HG03159 (cell line): ENCODE measurements around the gene DYNC2LI1.

Experiments
- ATAC-seq: cut with Tn5 transposase; IDR thresholded peaks from one replicate; pipeline ENCODE4 v1.9.1; 2021; ENCODE audit warnings: mild to moderate bottlenecking, moderate library complexity; ENCODE audit not compliant: unreplicated experiment

The DYNC2LI1 gene

DNA sequence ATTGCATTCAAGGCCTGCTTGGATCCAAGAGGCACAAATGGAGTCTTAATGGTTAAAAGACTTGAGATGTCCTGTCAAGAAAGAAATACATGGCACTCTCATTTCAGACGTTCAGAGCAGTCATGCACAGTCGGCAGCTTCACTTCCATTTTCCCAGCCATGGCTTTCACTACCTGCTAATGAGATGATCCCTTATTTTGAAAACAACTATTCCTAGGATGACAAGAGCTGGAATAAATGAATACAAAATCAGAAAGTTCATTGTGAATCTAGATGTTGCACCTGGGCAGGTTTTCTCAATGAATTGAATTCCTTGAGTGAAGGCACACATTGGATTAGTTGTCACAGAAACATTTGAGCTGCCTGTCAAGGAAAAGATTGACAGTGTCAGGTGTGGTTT is 39.1 kb downstream of the DYNC2LI1 start:
- ATAC-seq: no peak

DNA sequence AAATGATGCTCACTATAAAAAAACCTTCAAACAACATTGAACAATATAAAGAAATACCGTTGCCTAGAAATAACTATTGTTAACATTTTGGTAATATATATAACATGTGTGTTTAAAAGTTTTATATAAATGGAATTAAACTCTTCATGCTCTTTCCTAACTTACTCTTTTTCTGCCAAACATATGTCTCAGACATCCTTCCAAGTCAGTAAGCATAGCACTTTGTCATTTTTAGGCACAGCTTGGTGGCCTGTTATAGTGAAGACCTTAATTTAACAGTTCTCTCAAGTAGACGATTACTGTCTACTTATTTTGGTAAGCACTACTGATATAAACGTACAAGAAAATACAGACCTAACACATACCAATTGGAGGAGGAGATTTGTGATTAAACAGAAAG is 40.9 kb downstream of the DYNC2LI1 start:
- no peak for ATAC-seq

DNA sequence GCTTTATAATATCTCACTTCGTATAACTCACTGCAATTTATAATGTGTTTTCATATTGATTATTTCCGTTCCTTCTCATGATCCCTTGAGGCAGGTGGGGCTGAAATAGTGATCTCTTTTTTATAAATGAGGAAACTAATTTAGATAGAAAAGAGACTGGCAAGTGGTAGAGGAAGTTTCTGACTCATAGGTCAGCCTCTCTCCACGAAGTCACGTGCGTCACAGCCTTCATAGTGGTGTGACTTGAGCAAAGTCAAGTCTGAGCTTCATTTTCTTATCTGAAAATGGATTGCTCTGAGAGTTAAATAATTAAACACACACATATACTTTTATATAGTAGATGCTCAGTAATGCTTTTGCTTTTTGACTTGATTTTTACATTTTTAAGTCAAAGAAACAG is 44.9 kb downstream of the DYNC2LI1 start:
- no peak for ATAC-seq

DNA sequence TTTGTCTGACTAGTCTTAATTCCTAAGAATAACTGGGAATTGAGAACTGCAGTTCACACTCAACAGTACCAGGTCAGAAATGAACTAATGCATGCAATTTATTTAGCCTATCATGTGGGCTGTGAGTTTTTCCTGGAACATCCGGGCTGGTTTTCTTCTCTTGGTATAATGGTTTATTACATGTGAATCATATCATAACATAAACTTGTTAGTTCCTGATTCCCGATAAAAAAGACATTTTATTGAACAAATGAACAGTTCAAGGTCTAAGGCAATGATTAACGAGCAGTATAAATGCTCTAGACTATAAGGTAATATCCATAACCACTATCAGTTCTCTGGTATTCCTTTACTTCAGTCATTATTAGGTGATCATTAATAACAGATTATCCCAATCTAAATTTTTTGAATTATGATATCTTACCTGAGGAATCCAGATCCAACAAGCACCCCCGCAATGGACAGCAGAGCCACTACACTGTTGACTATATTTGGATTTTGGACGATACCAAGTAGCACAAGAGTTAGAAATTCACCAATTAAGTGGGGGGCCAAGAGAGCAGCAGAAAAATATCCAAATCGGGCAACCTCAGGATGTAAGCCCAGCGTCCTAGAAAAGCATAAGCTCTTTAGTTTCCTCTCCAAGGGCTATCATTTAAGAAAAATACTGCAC is 45.8 kb downstream of the DYNC2LI1 start:
- ATAC-seq: no peak

DNA sequence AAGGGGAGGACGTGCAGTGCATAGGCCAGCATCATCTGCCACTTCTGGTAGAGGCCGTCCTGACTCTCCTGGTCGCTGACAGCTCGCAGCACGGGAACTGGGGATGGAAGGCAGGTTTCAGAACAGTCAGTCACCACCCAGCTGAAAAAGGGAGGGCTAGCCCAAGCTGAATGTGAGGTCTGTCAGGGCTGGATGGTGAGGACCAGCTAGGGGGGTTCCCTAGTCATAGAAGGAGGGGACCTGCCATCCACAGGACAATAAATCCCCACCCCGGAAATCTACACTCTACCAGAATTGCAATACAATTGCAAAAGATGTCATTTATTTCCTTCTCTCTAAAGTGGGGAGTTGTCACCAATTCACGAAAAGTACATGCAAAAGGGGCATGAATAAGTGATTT is 49.0 kb downstream of the DYNC2LI1 start:
- no peak for ATAC-seq

DNA sequence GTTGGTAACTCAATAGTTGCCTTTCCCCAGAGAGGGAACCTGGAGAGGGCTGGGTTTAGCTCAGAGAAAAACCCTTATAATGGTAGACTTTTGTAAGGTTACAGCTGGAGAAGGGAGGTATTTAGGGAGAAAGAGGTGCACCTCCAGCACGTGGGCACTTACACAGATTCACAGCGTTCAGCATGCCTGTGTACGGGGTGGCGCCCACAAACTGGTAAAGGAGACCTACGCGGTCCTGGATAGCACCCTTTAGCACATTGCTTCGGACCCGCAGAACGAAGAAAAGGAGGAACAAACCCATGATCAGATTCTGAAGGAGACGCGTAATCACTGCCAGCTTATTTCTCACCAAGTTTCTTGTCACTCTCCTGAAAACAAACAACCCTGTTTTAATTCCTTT is 49.9 kb downstream of the DYNC2LI1 start:
- ATAC-seq: no peak

DNA sequence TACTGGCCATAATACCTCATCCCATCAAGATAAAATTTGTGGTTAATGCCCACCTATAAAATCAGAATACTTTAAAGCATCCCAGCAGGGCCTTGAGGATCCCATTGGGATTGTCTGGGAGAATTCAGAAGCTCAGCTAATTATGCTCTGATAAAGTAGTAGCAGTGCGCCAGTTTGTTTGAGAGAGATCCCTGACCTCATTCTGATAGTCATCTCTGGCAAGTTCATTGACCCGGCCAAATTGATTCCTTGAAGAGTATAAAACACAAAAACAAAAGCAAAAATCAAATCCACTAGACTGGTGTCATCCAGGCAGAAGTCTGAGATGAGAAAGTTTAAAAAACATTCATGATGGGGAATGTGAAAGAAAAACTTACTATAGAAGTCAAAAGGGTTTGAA is 50.7 kb downstream of the DYNC2LI1 start:
- ATAC-seq: no peak

DNA sequence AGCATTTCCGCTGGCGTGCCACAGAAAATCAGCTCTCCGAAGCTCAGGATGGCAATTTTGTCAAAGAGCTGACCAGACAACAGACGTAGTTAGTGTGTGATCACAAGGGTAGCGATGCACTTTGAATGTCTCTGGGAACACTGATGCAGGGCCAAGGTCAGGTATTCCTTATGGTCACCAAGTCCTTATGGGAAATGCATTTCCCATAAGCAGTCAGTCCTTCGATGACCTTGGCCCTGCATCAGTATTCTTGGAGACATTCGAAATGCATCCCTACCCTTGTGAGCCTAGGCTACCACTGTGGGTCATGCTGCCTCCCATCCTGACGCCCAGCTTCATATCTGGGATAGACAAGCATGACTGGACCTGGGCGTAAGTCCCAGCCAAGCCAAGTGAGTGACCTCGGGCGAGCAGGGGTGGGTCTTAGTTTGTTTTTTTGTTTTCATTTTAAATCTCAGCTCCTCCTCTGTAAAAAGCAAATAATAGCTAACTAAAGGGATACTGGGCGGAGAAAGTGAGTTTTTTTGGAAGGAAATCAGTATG is 51.2 kb downstream of the DYNC2LI1 start:
- no peak for ATAC-seq

DNA sequence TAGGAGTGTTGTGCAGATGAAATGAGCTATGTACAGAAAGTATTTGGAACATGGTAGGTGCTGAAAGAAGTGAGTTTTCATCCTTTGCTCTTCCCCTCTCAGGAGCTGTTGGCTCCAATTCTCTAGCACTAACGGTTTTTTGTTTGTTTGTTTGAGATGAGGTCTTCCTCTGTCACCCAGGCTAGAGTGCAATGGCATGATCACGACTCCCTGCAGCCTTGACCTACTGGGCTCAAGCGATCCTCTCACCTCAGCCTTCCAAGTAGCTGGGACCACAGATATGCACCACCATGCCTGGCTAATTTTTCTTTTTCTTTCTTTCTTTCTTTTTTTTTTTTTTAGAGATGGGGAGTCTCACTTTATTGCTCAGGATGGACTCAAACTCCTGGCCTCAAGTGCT is 52.0 kb downstream of the DYNC2LI1 start:
- no peak for ATAC-seq

DNA sequence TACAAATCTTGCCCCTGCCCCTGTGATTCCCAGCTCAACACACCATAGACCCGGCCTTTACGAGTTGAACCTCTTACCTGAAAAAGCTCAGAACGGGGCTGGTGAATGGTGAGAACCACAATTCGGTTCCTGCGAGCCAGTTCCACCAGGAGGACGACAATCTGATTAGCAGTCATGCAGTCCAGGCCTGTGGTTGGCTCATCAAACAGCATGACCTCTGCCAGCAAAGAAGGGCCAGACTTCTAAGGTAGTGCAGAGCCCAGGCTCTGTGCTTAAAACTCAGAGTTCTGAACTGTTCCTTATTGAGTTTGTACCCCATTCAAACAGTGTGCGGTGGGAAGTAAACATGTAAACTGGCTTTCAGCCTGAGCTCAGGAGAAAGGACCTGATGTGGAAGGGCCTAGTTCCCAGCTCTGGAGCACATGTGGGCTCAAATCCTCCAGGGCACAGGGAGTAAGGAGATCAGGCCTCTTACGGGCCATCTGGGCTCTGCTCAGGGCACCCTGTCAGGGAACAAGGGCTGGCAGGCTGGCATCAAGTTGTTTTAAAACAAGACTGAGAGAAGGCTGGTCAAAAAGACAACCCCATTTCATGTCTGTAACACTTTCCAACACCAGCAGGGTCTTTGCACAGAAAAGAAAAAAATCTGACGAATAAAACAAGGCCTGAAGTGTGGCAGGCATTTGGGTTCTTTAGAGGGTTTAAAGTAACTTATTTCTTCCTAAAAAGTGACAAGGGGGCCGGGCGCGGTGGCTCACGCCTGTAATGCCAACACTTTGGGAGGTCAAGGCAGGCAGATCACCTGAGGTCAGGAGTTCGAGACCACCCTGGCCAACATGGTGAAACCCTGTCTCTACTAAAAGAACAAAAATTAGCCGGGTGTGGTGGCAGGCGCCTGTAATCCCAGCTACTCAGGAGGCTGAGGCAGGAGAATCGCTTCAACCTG is 52.7 kb downstream of the DYNC2LI1 start:
- no peak for ATAC-seq

DNA sequence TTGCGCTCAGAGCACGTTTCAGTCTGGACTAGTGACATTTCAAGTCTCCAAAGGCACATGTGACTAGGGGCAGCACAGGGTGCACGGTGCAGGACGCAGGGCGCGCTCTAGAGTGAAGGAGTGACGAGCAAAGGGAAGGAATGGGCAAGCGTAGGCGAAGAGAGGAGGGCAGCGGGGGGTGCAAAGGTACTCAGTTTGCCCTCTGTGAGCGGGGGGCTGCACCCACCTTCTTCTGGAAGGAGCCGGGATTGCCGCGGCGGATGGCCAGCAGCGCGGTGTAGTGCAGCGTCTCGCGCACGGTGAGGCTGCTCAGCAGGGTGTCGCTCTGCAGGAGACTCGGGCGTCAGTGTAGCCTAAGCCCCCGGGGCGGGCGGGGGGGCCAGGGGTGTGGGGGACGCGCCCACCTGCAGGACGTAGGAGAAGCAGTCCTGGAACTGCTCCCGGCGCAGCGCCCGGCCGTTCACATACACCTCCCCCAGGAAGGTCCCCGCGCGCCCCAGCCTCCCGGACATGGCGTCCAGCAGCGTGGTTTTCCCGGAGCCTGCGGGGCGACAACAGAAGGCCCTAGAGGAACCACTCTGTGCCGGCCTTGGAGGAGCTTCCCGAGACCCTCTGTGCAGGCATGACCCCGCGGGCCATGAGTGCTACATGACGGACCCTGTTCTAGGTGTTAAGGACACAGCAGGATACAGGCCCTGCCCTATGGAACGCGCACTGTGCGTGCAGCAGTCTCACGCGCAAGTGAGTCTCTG is 57.9 kb downstream of the DYNC2LI1 start:
- ATAC-seq: no peak

DNA sequence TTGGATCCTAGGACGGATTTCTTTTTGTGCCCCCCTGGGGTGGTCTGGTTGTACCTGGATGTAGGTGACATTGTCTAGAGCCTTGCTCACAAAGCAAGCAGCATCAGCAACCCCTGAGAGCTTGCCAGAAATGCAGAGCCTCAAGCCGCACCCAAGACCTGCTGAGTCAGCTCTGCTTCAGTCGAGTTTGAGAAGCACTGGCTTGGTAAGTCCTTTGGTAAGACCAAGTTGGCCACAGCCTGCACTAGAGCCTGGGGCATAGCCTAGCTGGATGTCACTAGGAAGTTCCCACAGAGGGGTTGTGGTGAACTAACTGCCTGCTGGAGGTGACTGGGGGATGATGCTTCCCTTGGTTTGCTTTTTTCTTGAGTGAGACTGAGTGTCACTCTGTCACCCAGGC is 58.6 kb downstream of the DYNC2LI1 start:
- no peak for ATAC-seq

DNA sequence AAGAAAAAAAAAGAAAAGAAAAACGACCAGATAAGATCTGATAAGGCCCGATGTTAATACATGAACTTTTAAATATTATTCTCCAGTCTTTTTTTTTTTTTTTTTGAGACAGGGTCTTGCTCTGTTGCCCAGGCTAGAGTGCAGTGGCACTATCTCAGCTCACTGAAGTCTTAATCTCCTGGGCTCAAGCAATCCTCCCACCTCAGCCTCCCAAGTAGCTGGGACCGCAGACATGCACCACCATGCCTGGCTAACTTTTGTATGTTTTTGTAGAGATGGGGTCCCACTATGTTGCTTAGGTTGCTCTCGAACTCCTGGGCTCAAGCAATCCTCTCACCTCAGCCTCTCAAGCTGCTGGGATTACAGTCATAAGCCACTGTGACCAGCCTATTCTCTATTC is 63.2 kb downstream of the DYNC2LI1 start:
- no peak for ATAC-seq

DNA sequence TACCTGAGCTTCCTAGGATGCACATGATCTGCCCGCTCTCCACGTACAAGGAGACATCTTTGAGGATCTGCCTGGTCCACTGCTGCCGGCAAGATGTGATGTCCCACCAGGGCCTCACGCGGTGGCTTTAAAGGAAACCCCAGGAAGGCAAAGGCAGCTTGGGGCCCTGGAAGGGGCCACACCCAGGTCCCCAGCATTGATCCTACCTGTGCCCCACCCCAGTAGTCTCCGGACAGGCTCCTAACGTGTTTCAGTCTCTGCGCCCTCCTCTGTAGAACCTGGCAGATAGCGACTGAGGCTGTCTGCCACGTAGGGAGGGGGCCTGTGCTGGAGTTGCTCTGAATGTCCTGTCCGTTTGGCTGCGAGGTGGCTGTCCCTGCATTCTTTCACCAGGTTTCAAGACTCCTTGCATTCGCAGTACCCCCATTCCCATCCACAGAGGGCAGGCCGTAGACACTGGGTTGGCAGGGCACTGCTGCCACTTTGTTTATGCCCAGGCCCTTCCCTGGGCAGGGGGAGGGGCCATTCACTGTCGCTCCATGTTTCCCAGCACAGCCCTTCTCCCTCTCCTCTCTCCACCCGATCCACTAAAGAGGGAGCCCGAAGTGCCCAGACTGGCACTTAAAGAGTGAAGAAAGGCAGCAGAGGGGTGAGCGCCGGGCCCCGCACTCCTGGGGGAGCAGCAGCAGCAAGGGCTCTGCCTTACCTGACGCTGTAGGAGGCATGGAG is 64.2 kb downstream of the DYNC2LI1 start:
- ATAC-seq: no peak

DNA sequence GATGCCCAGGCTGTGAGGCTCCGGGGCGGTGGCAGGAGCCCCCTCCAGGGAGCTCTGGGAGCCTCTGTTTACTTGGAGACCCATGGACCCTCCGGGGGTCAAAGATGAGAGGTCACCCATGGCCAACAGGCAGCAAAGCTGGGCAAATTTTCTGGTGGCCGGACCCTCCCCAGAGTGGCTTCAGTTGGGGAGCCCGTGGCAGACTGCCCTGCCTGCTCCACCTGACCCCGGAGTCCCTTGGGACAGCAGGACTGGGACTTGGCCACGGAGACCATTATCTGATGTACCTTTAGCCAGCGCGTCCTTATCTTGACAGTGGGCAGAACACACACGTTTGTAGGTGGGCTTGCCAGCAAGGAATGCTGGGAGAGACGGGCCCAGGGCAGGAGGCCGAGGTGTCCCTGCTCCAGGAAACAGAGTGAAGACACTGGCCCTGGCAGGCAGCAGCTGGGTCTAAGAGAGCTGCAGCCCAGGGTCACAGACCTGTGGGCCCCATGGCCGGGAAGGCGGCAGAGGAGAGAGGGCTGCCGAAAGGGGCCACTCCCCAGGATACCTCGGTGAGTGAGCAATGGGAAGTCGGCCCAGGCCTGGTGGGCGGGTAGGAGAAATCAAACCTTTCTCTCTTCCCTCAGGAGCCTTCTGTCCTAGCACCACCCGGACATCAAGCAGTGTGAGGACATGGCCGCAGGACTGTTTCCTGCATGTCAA is 64.9 kb downstream of the DYNC2LI1 start, which contains the start of the genes ABCG5 and ABCG8:
Gene ABCG5, minus strand, starts transcription at position 280 of the 708 bp plus-strand sequence. Its CDS starts 160 bp downstream, at position 120.
Gene ABCG8, plus strand, starts transcription at position 412 of the 708 bp plus-strand sequence. Its CDS starts 83 bp downstream, at position 495.
- ATAC-seq: no peak

DNA sequence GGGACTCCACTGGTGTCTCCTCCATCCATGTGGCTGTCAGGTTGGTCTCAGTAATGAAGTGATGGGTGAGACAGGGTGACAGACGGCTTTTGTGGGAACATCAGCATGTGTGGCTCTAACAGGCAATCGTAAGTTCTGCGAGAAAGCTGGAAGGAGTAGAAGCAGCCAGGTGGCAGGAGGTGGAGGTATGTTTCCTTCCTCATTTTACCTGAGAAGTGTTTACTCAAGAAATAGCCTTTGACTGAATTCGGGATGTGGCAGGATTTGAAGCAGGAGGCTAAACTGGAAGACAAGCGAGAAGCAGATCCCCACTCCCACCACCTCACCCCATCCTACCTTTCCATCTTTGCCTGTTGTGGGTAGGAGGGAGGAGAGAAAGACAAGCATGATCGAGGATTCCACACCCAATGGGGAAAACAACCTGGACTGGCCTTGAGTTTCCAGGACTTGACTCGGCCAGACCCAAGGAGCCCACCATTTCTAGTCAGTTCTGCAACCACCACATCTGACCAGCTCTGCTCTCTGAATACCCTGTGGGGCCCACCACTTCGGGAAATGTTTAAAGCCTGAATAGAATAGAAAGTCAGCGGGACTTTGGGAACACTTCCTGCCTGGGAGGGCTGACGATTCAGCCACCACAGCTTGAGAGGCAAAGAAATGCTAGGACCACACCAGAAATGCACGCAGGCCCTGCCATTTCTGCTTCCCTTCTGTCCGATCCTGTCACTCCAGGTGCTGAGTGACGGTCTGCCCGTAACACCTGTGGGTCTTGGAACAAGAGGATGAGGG is 66.1 kb downstream of the DYNC2LI1 start:
- no peak for ATAC-seq

DNA sequence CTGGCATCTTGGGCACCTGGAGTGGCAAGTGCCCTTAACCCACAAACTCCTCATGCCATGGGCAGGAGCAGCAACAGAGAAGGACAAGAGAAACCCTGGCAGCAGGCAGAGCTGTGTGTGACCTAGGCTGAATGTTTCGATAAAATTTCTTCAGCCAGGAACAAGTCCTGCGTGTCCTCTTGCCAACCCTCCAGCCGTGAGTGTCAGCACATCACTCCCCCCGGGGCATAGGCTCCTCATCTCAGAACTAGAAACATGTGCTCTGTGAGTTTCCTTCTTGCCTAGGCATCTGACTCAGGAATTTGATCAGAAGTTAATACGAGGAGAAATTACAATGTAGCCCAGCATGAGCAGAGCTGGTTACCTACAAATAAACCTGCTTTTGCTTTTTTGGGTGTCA is 67.1 kb downstream of the DYNC2LI1 start:
- no peak for ATAC-seq

DNA sequence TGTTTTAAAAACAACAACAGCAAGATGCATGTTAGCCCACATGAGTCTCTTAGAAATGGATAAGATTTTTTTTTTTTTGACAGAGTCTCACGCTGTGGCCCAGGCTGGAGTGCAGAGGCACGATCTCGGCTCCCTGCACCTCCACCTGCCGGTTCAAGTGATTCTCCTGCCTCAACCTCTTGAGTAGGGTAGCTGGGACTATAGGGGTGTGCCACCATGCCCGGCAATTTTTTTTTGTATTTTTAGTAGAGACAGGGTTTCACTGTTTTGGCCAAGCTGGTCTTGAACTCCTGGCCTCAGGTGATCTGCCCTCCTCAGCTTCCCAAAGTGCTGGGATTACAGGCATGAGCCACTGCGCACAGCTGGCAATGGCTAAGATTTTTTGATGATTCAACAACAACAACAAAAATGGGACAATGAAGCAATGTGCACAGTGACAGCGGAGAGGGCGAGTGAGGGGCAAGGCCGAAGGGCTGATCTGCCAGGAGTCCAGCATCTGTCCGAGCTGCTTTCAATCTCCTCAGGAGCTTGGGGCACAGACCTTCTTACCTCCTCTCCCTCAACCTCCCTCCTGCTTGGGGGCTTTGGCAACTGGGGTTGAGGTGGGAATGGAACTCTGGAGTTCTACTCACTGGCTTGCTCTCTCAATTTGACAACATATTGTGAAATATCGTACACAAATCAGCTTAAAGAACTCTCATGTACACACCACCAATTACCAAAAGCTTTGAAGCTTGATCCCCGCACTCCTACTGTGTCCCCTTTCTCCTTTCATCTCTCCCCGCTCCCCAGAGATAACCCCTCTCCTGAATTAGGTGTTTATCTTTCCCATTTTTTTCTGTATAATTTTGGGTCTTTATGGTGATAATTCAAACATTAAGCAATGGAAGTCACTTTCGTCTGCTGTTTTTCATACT is 68.4 kb downstream of the DYNC2LI1 start:
- no peak for ATAC-seq
